Measurements from ENCODE around the gene LARGE1.

GRCh38 chr22:33865248-33865647 is 55.0 kb downstream of the LARGE1 start:
- TF ChIP-seq ZFX (IDR thresholded peaks at IDR 0.05) (no peak), CTCF (IDR thresholded peaks at IDR 0.05 in 2 of 3, conservative IDR thresholded peaks at IDR 0.05 in 1 of 3; ENCODE audit: borderline replicate concordance in 1 of 3, insufficient read depth in 1 of 3, low read depth in 2 of 3, low read length in 2 of 3) (no peak), YY1 (IDR thresholded peaks at IDR 0.05; ENCODE audit: extremely low read depth, insufficient replicate concordance, low read depth, low read length) (no peak), EZH2 (IDR thresholded peaks at IDR 0.05) (no peak), POLR2A (IDR thresholded peaks at IDR 0.05; ENCODE audit: borderline replicate concordance, extremely low read depth, insufficient read depth, insufficient read length) (no peak), ATF3 (IDR thresholded peaks at IDR 0.05) (no peak), REST (IDR thresholded peaks at IDR 0.05; ENCODE audit: low read depth) (no peak), FOSL1 (IDR thresholded peaks at IDR 0.05; ENCODE audit: low read depth) (no peak), POLR2AphosphoS5 (IDR thresholded peaks at IDR 0.05; ENCODE audit: low read depth, low read length) (no peak), MAX (IDR thresholded peaks at IDR 0.05) (no peak), EZH2phosphoT487 (IDR thresholded peaks at IDR 0.05; ENCODE audit: borderline replicate concordance) (no peak), ZNF274 (IDR thresholded peaks at IDR 0.05; ENCODE audit: low read depth, low read length) (no peak), TCF7L2 (IDR thresholded peaks at IDR 0.05; ENCODE audit: borderline replicate concordance, extremely low read depth, insufficient read depth, insufficient read length) (no peak)
